Kidney epithelial cell (primary cell): ENCODE data around the gene RASIP1. TPM values are rescaled to one million over a fixed set of nuclear protein-coding genes. Genes with fewer than 3 reads are reported as not detected.
"Not testable (repeated sequence)": the region's sequence is repeated elsewhere in the genome, so short reads cannot be mapped to it uniquely, and the experiment has no call there.

ENCODE experiments used
- DNase-seq: peaks from one replicate; pipeline ENCODE4 v3.0.0-alpha.2; 2010; ENCODE audit warnings: low read depth
- H3K27me3 ChIP-seq: 2 replicates; pipeline ENCODE4 v1.6.0; 2011; ENCODE audit warnings: low read length; ENCODE audit not compliant: control insufficient read depth, insufficient read depth
- H3K36me3 ChIP-seq: 2 replicates; pipeline ENCODE4 v1.5.1; 2011; ENCODE audit warnings: low read length; ENCODE audit not compliant: control insufficient read depth, insufficient read depth
- H3K4me3 ChIP-seq: 2 replicates; pipeline ENCODE4 v1.5.1; 2011; ENCODE audit warnings: low read depth, mild to moderate bottlenecking, control low read depth, low read length
- total RNA-seq: library from RNA; depleted of rRNA; stranded (reverse); fragments of >200 nt; gene quantifications from 2 replicates; pipeline ENCODE4 v1.2.3, GENCODE V29; 2015
- TF ChIP-seq, protein P1 (sequence below): IDR thresholded peaks from 2 replicates; pipeline ENCODE4 v1.5.1; 2011; ENCODE audit warnings: mild to moderate bottlenecking, moderate library complexity, low read length, control low read depth, inconsistent platforms; ENCODE audit not compliant: insufficient read depth, poor library complexity, severe bottlenecking

Gene RASIP1
- total RNA-seq, 1 donor from 2014 or later, result 3.8 TPM

- TF ChIP-seq, protein P1, sequence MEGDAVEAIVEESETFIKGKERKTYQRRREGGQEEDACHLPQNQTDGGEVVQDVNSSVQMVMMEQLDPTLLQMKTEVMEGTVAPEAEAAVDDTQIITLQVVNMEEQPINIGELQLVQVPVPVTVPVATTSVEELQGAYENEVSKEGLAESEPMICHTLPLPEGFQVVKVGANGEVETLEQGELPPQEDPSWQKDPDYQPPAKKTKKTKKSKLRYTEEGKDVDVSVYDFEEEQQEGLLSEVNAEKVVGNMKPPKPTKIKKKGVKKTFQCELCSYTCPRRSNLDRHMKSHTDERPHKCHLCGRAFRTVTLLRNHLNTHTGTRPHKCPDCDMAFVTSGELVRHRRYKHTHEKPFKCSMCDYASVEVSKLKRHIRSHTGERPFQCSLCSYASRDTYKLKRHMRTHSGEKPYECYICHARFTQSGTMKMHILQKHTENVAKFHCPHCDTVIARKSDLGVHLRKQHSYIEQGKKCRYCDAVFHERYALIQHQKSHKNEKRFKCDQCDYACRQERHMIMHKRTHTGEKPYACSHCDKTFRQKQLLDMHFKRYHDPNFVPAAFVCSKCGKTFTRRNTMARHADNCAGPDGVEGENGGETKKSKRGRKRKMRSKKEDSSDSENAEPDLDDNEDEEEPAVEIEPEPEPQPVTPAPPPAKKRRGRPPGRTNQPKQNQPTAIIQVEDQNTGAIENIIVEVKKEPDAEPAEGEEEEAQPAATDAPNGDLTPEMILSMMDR, result no peak
- peaks cover 11% of the 10 kb centered on the region for H3K27me3 ChIP-seq
- no peak overlapping the region for H3K4me3 ChIP-seq
- no peaks in the 10 kb centered on the region for H3K36me3 ChIP-seq
- DNase-seq, result no peak
These were observed 28.7 kb upstream of the RASIP1 start for GRCh38 chr19:48768994-48769713.

- H3K4me3 ChIP-seq, H3K36me3 ChIP-seq, DNase-seq: not testable (repeated sequence)
- H3K27me3 ChIP-seq, result peaks cover 11% of the 10 kb centered on the region
These were observed 27.9 kb upstream of the RASIP1 start for GRCh38 chr19:48768171-48768753.

GRCh38 chr19:48765816-48766215, 25.4 kb upstream of the RASIP1 start:
- not testable (repeated sequence) for DNase-seq, H3K4me3 ChIP-seq, H3K36me3 ChIP-seq
- peaks cover 24% of the 10 kb centered on the region for H3K27me3 ChIP-seq

DNA sequence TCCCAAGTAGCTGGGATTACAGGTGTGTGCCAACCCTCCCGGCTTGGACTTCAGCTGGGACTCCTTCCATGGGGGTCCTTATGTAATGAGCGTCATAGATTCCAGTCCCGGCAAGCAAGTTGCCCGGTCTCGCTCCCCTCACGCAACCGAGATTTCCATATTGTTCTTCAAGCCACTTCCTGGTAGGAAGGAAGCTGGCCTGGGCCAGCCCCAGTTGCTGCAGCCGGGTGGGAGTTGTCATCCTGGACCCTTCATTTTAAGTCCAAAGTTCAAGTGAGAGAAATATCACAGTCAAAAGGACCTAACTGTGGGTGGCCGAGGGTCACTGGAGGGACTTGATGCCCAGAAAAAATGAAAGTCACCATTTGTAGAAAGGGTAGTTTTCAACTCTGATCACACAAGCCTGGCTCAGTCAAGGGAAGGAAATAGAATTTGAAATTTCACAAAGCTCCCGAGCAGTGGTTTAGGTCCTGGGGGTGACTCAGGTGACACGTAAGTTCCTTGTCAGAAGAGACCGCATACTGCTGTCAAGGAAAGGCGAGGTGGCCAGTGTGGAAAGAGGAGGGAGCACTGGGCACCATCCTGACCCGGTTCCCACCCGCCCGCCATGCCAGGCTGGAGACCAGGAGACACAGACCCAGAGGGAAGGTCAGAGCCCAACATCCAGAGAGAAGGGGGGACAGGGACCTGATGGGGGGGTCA, 20.2 kb upstream of the RASIP1 start:
- DNase-seq, result no peak
- Histone ChIP-seq H3K36me3 (no peaks in the 10 kb centered on the region), H3K4me3 (no peak overlapping the region), H3K27me3 (peaks cover 15% of the 10 kb centered on the region)
- TF ChIP-seq, protein P1, result no peak

GRCh38 chr19:48757741-48758144, 17.3 kb upstream of the RASIP1 start:
- TF ChIP-seq, protein P1, result no peak
- DNase-seq, result no peak
- H3K4me3 ChIP-seq, result no peak overlapping the region
- H3K36me3 ChIP-seq, result no peaks in the 10 kb centered on the region
- H3K27me3 ChIP-seq, result peaks cover 15% of the 10 kb centered on the region

- peaks cover 11% of the 10 kb centered on the region for H3K27me3 ChIP-seq
- DNase-seq, result no peak
- H3K36me3 ChIP-seq, result no peaks in the 10 kb centered on the region
- H3K4me3 ChIP-seq, result no peak overlapping the region
- TF ChIP-seq, protein P1, result no peak
These were observed 16.8 kb upstream of the RASIP1 start for GRCh38 chr19:48757089-48757675.
